HG03139 (cell line): Measurements from ENCODE around the gene PHGDH.
"Not testable (repeated sequence)": the region's sequence is repeated elsewhere in the genome, so short reads cannot be mapped to it uniquely, and the experiment has no call there.

Experiments
- ATAC-seq: cut with Tn5 transposase; IDR thresholded peaks from one replicate; pipeline ENCODE4 v1.9.1; 2021; ENCODE audit not compliant: unreplicated experiment

The PHGDH gene

GRCh38 chr1:119697598-119697997 lies 14.1 kb upstream of the PHGDH start:
- no peak for ATAC-seq

- no peak for ATAC-seq
These were observed 11.4 kb upstream of the PHGDH start for GRCh38 chr1:119700326-119700725.

- ATAC-seq = no peak
These were observed 10.1 kb upstream of the PHGDH start for GRCh38 chr1:119701659-119702058.

GRCh38 chr1:119702384-119702783 lies 9.3 kb upstream of the PHGDH start:
- no peak for ATAC-seq

GRCh38 chr1:119703666-119704450 lies 7.9 kb upstream of the PHGDH start:
- no peak for ATAC-seq

GRCh38 chr1:119706599-119706998 lies 5.1 kb upstream of the PHGDH start:
- ATAC-seq = not testable (repeated sequence)

- ATAC-seq = not testable (repeated sequence)
These were observed 354 bp upstream of the PHGDH start for GRCh38 chr1:119711356-119711803.

- ATAC-seq = no peak
These were observed 756 bp downstream of the PHGDH start for GRCh38 chr1:119712342-119713038.

- ATAC-seq = no peak
These were observed 1.5 kb downstream of the PHGDH start for GRCh38 chr1:119713039-119713748.

- no peak for ATAC-seq
These were observed 2.2 kb downstream of the PHGDH start for GRCh38 chr1:119713749-119714456.

- no peak for ATAC-seq
These were observed 2.8 kb downstream of the PHGDH start for GRCh38 chr1:119714583-119714982.

GRCh38 chr1:119715542-119715941 lies 3.8 kb downstream of the PHGDH start:
- no peak for ATAC-seq

GRCh38 chr1:119718409-119718808 lies 6.7 kb downstream of the PHGDH start:
- no peak for ATAC-seq

GRCh38 chr1:119718972-119719371 lies 7.2 kb downstream of the PHGDH start:
- ATAC-seq = no peak

- ATAC-seq = no peak
These were observed 9.2 kb downstream of the PHGDH start for GRCh38 chr1:119720866-119721440.

GRCh38 chr1:119721896-119722295 lies 10.2 kb downstream of the PHGDH start:
- no peak for ATAC-seq

- no peak for ATAC-seq
These were observed 13.0 kb downstream of the PHGDH start for GRCh38 chr1:119724611-119725218.

GRCh38 chr1:119725626-119726025 lies 13.9 kb downstream of the PHGDH start:
- ATAC-seq = no peak

GRCh38 chr1:119727991-119728390 lies 16.3 kb downstream of the PHGDH start:
- no peak for ATAC-seq

- ATAC-seq = no peak
These were observed 17.3 kb downstream of the PHGDH start for GRCh38 chr1:119729044-119729443.
